ENCODE results near the gene CEACAM19.
"Not testable (repeated sequence)": the region's sequence is repeated elsewhere in the genome, so short reads cannot be mapped to it uniquely, and the experiment has no call there.

Gene CEACAM19, protein sequence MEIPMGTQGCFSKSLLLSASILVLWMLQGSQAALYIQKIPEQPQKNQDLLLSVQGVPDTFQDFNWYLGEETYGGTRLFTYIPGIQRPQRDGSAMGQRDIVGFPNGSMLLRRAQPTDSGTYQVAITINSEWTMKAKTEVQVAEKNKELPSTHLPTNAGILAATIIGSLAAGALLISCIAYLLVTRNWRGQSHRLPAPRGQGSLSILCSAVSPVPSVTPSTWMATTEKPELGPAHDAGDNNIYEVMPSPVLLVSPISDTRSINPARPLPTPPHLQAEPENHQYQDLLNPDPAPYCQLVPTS

DNA sequence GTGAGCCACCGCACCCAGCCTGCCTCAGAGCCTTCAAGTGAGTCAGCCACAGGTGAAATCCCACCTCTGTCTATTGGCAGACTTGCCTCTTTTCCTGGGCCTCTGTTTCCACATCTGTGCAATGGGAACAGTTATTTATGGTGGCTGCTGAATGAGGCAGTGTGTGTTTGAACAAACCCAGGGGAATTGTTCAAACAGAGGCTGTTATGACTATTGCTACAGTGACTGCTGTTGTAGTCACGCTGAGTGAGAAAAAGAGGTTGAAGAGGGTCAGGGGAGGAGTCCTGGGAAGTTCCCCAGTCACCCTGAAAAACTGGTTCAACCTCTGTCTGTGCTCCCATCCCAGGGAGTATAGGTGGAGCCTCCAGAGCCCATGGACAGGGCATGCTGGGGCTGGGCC, at the start of gene CEACAM19:
CEACAM19 (plus strand) TSS at position 83 of the 400 bp plus-strand sequence. CDS start 450 bp downstream, outside the sequence.
- H3K4me3 ChIP-seq (ENCODE audit: low read depth, low read length), result no peak within 1 kb of the TSS

DNA sequence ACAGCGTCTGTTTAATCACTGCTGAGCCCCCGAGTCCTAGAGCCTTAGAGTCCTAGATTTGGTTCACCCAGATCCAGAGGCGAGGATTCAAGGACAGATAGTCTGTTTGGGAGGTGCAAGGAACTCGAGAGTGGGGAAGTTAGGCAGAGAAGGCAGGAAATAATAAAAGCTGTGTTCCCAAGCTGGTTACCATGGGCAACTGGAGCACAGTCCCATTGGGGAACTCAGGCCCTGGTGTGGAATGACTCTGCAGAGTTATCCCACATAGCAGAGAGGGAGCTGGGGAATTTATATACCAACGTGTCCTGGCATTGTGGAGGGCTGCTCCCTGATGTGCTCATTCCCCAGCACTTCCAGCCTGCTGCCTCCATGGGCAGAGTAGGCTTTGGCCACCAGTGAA, 48.2 kb upstream of the CEACAM19 start:
- no peak overlapping the region for H3K4me3 ChIP-seq (ENCODE audit: low read depth, low read length)

DNA sequence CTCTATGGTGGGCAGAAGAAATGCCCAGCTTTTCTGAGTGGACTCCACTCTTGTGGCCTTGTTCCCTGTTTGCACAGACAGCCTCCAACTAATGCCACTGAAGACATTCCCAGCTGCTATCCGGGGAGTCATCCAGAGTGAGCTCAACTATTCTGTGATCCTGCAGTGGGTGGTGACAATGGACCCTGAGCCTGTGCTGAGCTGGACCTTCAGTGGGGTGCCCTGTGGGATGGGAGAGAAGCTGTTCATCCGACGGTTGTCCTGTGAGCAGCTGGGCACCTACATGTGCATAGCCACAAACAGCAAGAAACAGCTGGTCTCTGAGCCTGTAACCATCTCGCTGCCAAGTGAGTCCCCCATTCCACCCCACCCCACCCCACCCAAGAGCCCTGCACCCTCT, 47.7 kb upstream of the CEACAM19 start:
- no peak overlapping the region for H3K4me3 ChIP-seq (ENCODE audit: low read depth, low read length)

- H3K4me3 ChIP-seq (ENCODE audit: low read depth, low read length), result no peak overlapping the region
Observed at GRCh38 chr19:44624840-44625354, 46.4 kb upstream of the CEACAM19 start.

GRCh38 chr19:44625637-44626036, 45.6 kb upstream of the CEACAM19 start:
- not testable (repeated sequence) for H3K4me3 ChIP-seq (ENCODE audit: low read depth, low read length)

- H3K4me3 ChIP-seq (ENCODE audit: low read depth, low read length), result no peak overlapping the region
Observed at GRCh38 chr19:44626048-44626624, 45.1 kb upstream of the CEACAM19 start.

- H3K4me3 ChIP-seq (ENCODE audit: low read depth, low read length), result no peak overlapping the region
Observed at GRCh38 chr19:44627631-44628030, 43.7 kb upstream of the CEACAM19 start.

DNA sequence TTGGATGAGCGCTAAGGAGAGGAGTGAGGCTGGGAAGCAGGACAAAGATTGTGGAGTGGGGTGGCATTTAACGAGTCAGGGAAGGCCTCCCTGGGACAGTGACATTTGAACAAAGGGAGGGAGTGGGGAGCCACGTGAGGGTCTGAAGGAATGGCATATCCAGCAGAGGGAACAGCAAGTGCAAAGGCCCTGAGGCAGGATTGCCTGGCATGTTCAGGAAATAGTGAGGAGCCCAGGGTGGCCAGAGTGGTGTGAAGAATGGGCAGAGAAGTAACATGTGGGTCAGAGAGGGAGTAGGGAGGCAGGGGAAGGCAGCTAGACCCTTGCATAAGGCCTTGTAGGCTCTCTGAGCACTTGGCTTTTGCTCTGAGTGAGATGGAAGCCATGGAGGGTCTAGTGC, 42.5 kb upstream of the CEACAM19 start:
- H3K4me3 ChIP-seq (ENCODE audit: low read depth, low read length), result no peak overlapping the region

GRCh38 chr19:44631611-44632010, 39.7 kb upstream of the CEACAM19 start:
- H3K4me3 ChIP-seq (ENCODE audit: low read depth, low read length), result not testable (repeated sequence)

- not testable (repeated sequence) for H3K4me3 ChIP-seq (ENCODE audit: low read depth, low read length)
Observed at GRCh38 chr19:44634058-44634457, 37.2 kb upstream of the CEACAM19 start.

GRCh38 chr19:44634785-44635184, 36.5 kb upstream of the CEACAM19 start:
- no peak overlapping the region for H3K4me3 ChIP-seq (ENCODE audit: low read depth, low read length)

GRCh38 chr19:44635581-44636438, 35.5 kb upstream of the CEACAM19 start:
- H3K4me3 ChIP-seq (ENCODE audit: low read depth, low read length), result no peak overlapping the region

DNA sequence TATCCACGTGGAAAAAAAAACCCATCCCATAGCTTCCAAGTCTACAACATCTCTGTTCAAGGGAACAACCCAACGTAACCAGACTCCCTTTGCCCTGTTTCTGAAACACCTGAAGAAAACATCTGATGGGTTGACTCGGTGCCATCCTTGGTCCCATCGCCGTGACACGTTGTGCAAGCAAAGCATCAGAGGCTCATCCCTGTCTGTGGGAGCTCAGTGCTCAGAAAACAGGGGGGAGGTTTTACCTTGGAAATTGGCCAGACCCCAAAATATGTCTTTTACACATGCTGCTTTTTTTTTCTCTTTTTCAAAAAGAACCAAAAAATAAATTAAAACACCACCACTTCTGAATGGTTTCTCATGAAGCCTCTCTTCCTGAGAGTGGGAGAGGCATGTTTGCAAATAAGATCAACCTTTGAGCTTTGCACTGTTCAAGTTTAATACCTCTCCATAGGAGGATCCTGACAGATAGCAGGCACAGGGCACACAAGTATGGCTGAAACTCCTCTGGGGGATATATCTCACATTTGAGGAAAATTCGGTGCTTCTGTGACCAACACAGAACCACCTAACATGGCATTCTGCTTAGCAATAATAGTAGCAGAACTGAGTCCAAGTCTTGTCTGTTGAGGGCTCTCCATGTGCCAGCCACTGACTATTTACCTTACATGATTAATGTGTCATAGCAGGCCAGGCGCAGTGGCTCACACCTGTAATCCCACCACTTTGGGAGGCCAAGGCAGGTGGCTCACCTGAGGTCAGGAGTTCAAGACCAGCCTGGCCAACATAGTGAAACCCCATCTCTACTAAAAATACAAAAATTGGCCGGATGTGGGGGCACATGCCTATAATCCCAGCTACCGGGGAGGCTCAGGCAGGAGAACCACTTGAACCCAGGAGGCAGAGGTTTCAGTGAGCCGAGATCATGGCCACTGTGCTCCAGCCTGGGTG, 34.6 kb upstream of the CEACAM19 start:
- no peak overlapping the region for H3K4me3 ChIP-seq (ENCODE audit: low read depth, low read length)

DNA sequence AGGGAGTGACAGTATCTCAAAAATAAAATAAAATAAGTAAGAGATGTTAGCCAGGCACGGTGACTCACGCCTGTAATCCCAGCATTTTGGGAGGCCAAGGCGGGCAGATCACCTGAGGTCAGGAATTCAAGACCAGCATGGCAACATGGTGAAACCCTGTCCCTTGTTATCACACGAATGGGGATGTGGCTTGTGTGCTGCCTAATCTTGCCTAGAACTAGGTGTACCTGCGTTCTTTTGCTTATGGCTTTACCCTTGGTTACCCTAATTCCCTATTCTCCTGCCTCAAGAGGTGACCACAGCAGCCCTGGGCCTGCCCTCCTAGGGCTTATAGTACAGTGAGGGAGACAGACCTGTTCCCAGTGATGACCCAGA, 33.9 kb upstream of the CEACAM19 start:
- H3K4me3 ChIP-seq (ENCODE audit: low read depth, low read length), result no peak overlapping the region

DNA sequence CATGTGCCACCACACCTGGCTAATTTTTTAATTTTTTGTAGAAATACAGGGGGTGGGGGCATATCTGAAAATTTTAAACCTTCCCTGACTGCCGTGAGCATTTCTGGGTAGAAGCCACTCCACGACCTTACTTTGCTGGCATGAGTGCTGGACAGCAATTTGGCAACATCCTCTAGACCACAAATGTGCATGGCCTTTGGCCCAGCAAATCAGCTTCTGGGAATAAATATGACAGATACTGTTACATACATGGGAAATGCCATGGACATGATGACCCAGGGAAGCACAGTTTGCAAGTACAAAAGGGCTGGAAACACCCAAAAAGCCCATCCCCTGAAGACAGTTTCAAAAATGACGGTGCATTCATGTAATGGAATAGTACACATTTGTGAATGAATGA, 30.8 kb upstream of the CEACAM19 start:
- H3K4me3 ChIP-seq (ENCODE audit: low read depth, low read length), result no peak overlapping the region

- H3K4me3 ChIP-seq (ENCODE audit: low read depth, low read length), result no peak overlapping the region
Observed at GRCh38 chr19:44641501-44642265, 29.6 kb upstream of the CEACAM19 start.

GRCh38 chr19:44642377-44642776, 28.9 kb upstream of the CEACAM19 start:
- H3K4me3 ChIP-seq (ENCODE audit: low read depth, low read length), result no peak overlapping the region

DNA sequence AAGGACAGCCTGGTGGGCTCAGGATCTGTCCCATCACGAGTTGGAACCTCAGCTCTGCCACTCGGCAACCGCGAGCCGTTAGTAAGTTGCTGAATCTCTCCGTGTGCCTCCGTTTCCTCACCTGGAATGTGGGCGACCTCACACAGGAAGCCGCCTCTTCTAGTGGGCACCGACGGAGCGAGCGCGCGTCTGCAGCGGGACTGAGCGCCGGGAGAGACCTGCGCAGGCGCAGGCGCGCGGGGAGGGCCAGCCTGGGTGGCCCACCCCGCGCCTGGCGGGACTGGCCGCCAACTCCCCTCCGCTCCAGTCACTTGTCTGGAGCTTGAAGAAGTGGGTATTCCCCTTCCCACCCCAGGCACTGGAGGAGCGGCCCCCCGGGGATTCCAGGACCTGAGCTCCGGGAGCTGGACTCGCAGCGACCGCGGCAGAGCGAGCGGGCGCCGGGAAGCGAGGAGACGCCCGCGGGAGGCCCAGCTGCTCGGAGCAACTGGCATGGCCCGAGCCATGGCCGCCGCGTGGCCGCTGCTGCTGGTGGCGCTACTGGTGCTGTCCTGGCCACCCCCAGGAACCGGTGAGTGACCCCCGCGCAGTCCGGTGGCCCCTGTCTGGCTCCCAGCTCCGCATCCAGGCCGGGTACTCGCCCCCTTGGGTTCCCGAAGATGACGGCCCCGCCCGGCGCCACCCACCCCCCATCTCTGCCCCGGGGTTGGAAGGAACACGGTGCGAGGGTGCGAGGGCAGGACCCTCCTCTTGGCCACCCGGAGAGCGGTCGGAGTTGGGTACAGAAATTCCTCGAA, 27.5 kb upstream of the CEACAM19 start, which contains the start of gene PVR:
PVR (plus strand) TSS at position 306 of the 797 bp plus-strand sequence; CDS start at position 493, 187 bp downstream.
- peak within 1 kb of the TSS; percentile 76 for H3K4me3 ChIP-seq (ENCODE audit: low read depth, low read length)
